Spleen (tissue), 11 donors: ENCODE results near the gene AP1M1. TPM values are rescaled to one million over a fixed set of nuclear protein-coding genes. Genes with fewer than 3 reads are reported as not detected.

Source experiments
- DNase-seq: peaks from one replicate; pipeline ENCODE4 v3.0.0-alpha.2; 2020
- H3K27ac ChIP-seq, 8 donors: fragments of 200-600 bp; sonication (generic) in 7 of 8; 1 replicate in 4 of 8; 2 replicates in 4 of 8; pipeline versions ENCODE4 v1.5.0 to v1.8.0; 2016 to 2021; ENCODE audit warnings: inconsistent platforms in 4 of 8, mild to moderate bottlenecking in 4 of 8, moderate library complexity in 1 of 8
- H3K27me3 ChIP-seq, 7 donors: fragments of 200-600 bp; sonication (generic) in 6 of 7; replicated peaks in 1 of 7; 1 replicate in 4 of 7; 2 replicates in 3 of 7; pipeline versions ENCODE4 v1.5.0 to v1.8.0; 2016 to 2021; ENCODE audit warnings: inconsistent platforms in 3 of 7, mild to moderate bottlenecking in 1 of 7
- H3K36me3 ChIP-seq, 6 donors: fragments of 200-600 bp; sonication (generic) in 5 of 6; 1 replicate in 4 of 6; 2 replicates in 2 of 6; pipeline versions ENCODE4 v1.5.0 to v1.8.0; 2016 to 2021; ENCODE audit warnings: inconsistent platforms in 2 of 6
- H3K4me1 ChIP-seq, 6 donors: fragments of 200-600 bp; sonication (generic) in 5 of 6; 1 replicate in 3 of 6; 2 replicates in 3 of 6; pipeline versions ENCODE4 v1.5.0 to v1.8.0; 2016 to 2021; ENCODE audit warnings: inconsistent platforms in 3 of 6
- H3K4me3 ChIP-seq, 8 donors: fragments of 200-600 bp; sonication (generic) in 7 of 8; 1 replicate in 4 of 8; 2 replicates in 4 of 8; pipeline versions ENCODE4 v1.5.0 to v1.8.0; 2016 to 2021; ENCODE audit warnings: inconsistent platforms in 4 of 8, mild to moderate bottlenecking in 4 of 8, moderate library complexity in 2 of 8
- H3K9me3 ChIP-seq, 8 donors: fragments of 200-600 bp; sonication (generic) in 7 of 8; 1 replicate in 4 of 8; 2 replicates in 4 of 8; pipeline versions ENCODE4 v1.5.0 to v1.8.0; 2016 to 2021; ENCODE audit warnings: inconsistent platforms in 4 of 8
- POLR2A ChIP-seq, 3 donors: fragments of 450-650 bp; IDR thresholded peaks; one replicate each; pipeline ENCODE4 v1.5.1; 2017; ENCODE audit warnings: antibody characterized with exemption in 3 of 3, mild to moderate bottlenecking in 1 of 3
- POLR2AphosphoS5 ChIP-seq, 3 donors: sonication (generic); formaldehyde crosslinking; IDR thresholded peaks; one replicate each; pipeline ENCODE4 v1.5.1; 2017; ENCODE audit warnings: antibody characterized with exemption in 3 of 3
- WGBS, 5 donors: extraction: QIAGEN DNeasy Blood & Tissue Kit in 3 of 5; methylation state at CpG; one replicate each; pipeline versions ENCODE4 v1.1.5 to v1.1.7; 2013 to 2018; 5-methylcytosine and 5-hydroxymethylcytosine counted together
- intact Hi-C: fragments of 100-400 bp; cut with DNase I; formaldehyde crosslinking; loops from one replicate; pipeline ENCODE4 v1.15.0; 2023; ENCODE audit warnings: low total_unique reads
- polyA plus RNA-seq, 3 donors: library from polyadenylated mRNA; stranded (reverse); fragments of 200-250 nt; gene quantifications; one replicate each; pipeline ENCODE4 v1.2.1, GENCODE V29; 2013
- total RNA-seq, 7 donors: library from RNA; depleted of rRNA in 3 of 7; stranded (reverse); fragments of >200 nt in 3 of 7; fragmentation: NEBNext Ultra II Directional in 4 of 7; extraction: Animal tissue kit (Norgen Biotek cat#: 25700) in 4 of 7; gene quantifications; one replicate each; pipeline versions ENCODE4 v1.1.0 to v1.2.1, GENCODE V29; 2016 to 2021
- TF ChIP-seq, protein P1 (sequence below), 11 experiments: fragments of 200-600 bp in 7 of 11; fragments of 450-650 bp in 4 of 11; sonication (generic) in 4 of 11; IDR thresholded peaks in 8 of 11; conservative IDR thresholded peaks in 3 of 11; 1 replicate in 7 of 11; 2 replicates in 4 of 11; pipeline versions ENCODE4 v1.4.0 to v1.8.0; 2016 to 2021; ENCODE audit warnings: antibody characterized with exemption in 11 of 11, inconsistent platforms in 4 of 11, mild to moderate bottlenecking in 1 of 11
- donor health status: healthy with polysubstance abuse.
- donor health status: DM: no; HTN: no; CAD: no; lungs with moderate emphysema.
- donor health status: DM: no; HTN: no; CAD: no.
- donor health status: Bipolar disorder and iron deficiency.
- donor health status: healthy.
- donor health status: DM: no; HTN: no; CAD: no.
- donor health status: DM: yes; HTN: yes; CAD: no.

The AP1M1 gene
- total and polyA plus RNA-seq, 10 donors, result 27.9 to 82.8 (median 60.5) TPM

- H3K4me1 ChIP-seq, result peaks cover 12 to 49% (median 35%) of the 10 kb centered on the region in 6 donors
- WGBS, 5 donors, result 30 to 46% (median 35%) methylated on average over 2 of the region's 2 CpGs
- intact Hi-C loops, result no loop called here
- no peaks in the 10 kb centered on the region for H3K9me3 ChIP-seq
- no peak for DNase-seq
- peaks cover 0 to 48% (median 21%) of the 10 kb centered on the region in 6 donors for H3K36me3 ChIP-seq
- peak overlapping the region in 7 of 8 donors; percentile 78 to 100 (median 97) for H3K4me3 ChIP-seq
- H3K27ac ChIP-seq, result peak overlapping the region; percentile 80 to 96 (median 88)
- H3K27me3 ChIP-seq, result no peaks in the 10 kb centered on the region
- TF ChIP-seq POLR2A (IDR thresholded peaks at IDR 0.05), result no peak
- TF ChIP-seq POLR2AphosphoS5 (IDR thresholded peaks at IDR 0.05), result no peak
- TF ChIP-seq, protein P1, sequence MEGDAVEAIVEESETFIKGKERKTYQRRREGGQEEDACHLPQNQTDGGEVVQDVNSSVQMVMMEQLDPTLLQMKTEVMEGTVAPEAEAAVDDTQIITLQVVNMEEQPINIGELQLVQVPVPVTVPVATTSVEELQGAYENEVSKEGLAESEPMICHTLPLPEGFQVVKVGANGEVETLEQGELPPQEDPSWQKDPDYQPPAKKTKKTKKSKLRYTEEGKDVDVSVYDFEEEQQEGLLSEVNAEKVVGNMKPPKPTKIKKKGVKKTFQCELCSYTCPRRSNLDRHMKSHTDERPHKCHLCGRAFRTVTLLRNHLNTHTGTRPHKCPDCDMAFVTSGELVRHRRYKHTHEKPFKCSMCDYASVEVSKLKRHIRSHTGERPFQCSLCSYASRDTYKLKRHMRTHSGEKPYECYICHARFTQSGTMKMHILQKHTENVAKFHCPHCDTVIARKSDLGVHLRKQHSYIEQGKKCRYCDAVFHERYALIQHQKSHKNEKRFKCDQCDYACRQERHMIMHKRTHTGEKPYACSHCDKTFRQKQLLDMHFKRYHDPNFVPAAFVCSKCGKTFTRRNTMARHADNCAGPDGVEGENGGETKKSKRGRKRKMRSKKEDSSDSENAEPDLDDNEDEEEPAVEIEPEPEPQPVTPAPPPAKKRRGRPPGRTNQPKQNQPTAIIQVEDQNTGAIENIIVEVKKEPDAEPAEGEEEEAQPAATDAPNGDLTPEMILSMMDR (IDR thresholded peaks at IDR 0.05 in 8 of 11, conservative IDR thresholded peaks at IDR 0.05 in 3 of 11), result no peak
Measured at GRCh38 chr19:16197188-16197621, 506 bp upstream of the AP1M1 start.

- intact Hi-C loops, result no loop called here
- peak overlapping the region; percentile 80 to 96 (median 88) for H3K27ac ChIP-seq
- 1 to 3% (median 2%) methylated on average over 18 of the region's 18 CpGs for WGBS, 5 donors
- H3K27me3 ChIP-seq, result no peaks in the 10 kb centered on the region
- H3K4me3 ChIP-seq, result peak overlapping the region; percentile 78 to 100 (median 98)
- H3K4me1 ChIP-seq, result peaks cover 12 to 60% (median 38%) of the 10 kb centered on the region in 6 donors
- no peak for TF ChIP-seq POLR2A (IDR thresholded peaks at IDR 0.05)
- no peak for TF ChIP-seq POLR2AphosphoS5 (IDR thresholded peaks at IDR 0.05)
- TF ChIP-seq, protein P1 (IDR thresholded peaks at IDR 0.05 in 8 of 11, conservative IDR thresholded peaks at IDR 0.05 in 3 of 11), result no peak
- H3K36me3 ChIP-seq, result peaks cover 0 to 48% (median 23%) of the 10 kb centered on the region in 6 donors
- H3K9me3 ChIP-seq, result no peaks in the 10 kb centered on the region
- DNase-seq, result peak; percentile 83
Measured at GRCh38 chr19:16198370-16198651, 600 bp downstream of the AP1M1 start.

- TF ChIP-seq POLR2A (IDR thresholded peaks at IDR 0.05), result no peak
- TF ChIP-seq POLR2AphosphoS5 (IDR thresholded peaks at IDR 0.05), result no peak
- Histone ChIP-seq H3K27ac (peak overlapping the region in 2 of 8 donors; percentile 39 to 96), H3K4me1 (peaks cover 12 to 67% (median 38%) of the 10 kb centered on the region in 6 donors), H3K27me3 (no peaks in the 10 kb centered on the region), H3K4me3 (peak overlapping the region in 1 of 8 donors; percentile 78), H3K9me3 (no peaks in the 10 kb centered on the region), H3K36me3 (peaks cover 0 to 49% (median 30%) of the 10 kb centered on the region in 6 donors)
- no peak for DNase-seq
- 88 to 94% (median 91%) methylated on average over 4 to 9 of the region's 9 CpGs for WGBS, 5 donors
- intact Hi-C loops, result no loop called here
Measured at GRCh38 chr19:16199275-16199932, 1.7 kb downstream of the AP1M1 start.

GRCh38 chr19:16200038-16201010 lies 2.6 kb downstream of the AP1M1 start:
- Histone ChIP-seq H3K36me3 (peaks cover 0 to 57% (median 38%) of the 10 kb centered on the region in 6 donors), H3K4me1 (peaks cover 12 to 67% (median 38%) of the 10 kb centered on the region in 6 donors), H3K4me3 (no peak overlapping the region), H3K27ac (peak overlapping the region in 1 of 8 donors; percentile 39), H3K9me3 (no peaks in the 10 kb centered on the region), H3K27me3 (no peaks in the 10 kb centered on the region)
- no peak for DNase-seq
- intact Hi-C loops, result no loop called here
- TF ChIP-seq, protein P1 (IDR thresholded peaks at IDR 0.05 in 8 of 11, conservative IDR thresholded peaks at IDR 0.05 in 3 of 11), result no peak
- TF ChIP-seq POLR2A (IDR thresholded peaks at IDR 0.05), result no peak
- no peak for TF ChIP-seq POLR2AphosphoS5 (IDR thresholded peaks at IDR 0.05)
- WGBS, 5 donors, result 59 to 81% (median 77%) methylated on average over 20 of the region's 20 CpGs
